Mammary epithelial cell (primary cell): ENCODE results near the gene CORO1C.

Source experiments
- CTCF ChIP-seq, 2 donors: IDR thresholded peaks in 1 of 2; conservative IDR thresholded peaks in 1 of 2; 2 replicates each; pipeline ENCODE4 v1.5.1; 2011 to 2012; ENCODE audit warnings: inconsistent platforms in 2 of 2, low read length in 2 of 2, mild to moderate bottlenecking in 2 of 2, control low read depth in 1 of 2, low read depth in 1 of 2; ENCODE audit not compliant: insufficient read depth in 1 of 2; ENCODE audit errors: extremely low read depth in 1 of 2
- EZH2 ChIP-seq: IDR thresholded peaks from 2 replicates; pipeline ENCODE4 v1.6.1; 2012; ENCODE audit warnings: low read length, inconsistent platforms, borderline replicate concordance

- TF ChIP-seq CTCF (conservative IDR thresholded peaks at IDR 0.05 in 1 of 2, IDR thresholded peaks at IDR 0.05 in 1 of 2; ENCODE audit: extremely low read depth in 1 of 2, insufficient read depth in 1 of 2, low read depth in 1 of 2, low read length in 2 of 2) (no peak), EZH2 (no peak)
Measured at GRCh38 chr12:108676707-108677106, 54.6 kb downstream of the CORO1C start.
